Hepatocyte (in vitro differentiated cells): ENCODE measurements around the gene PIGQ.

Experiments used
- CTCF ChIP-seq: fragments of 200-600 bp; sonication (generic); IDR thresholded peaks from 2 replicates; pipeline ENCODE4 v1.5.1; 2016; ENCODE audit warnings: antibody characterized with exemption, mild to moderate bottlenecking; ENCODE audit not compliant: poor library complexity
- EZH2 ChIP-seq: fragments of 200-600 bp; sonication (generic); IDR thresholded peaks from 2 replicates; pipeline ENCODE4 v1.6.1; 2016; ENCODE audit warnings: antibody characterized with exemption, mild to moderate bottlenecking, borderline replicate concordance

GRCh38 chr16:586047-586644 is 16.4 kb downstream of the PIGQ start:
- TF ChIP-seq CTCF (no peak), EZH2 (no peak)
